Measurements from ENCODE around the gene LIN52.

Gene LIN52

GRCh38 chr14:74238974-74239847, 154.5 kb downstream of the LIN52 start, which contains the start of gene VSX2:
VSX2 (plus strand) TSS chr14:74239449; CDS start chr14:74239562, 113 bp downstream.
- DNase-seq, result no peak

- DNase-seq, result no peak
Observed at GRCh38 chr14:74239848-74240793, 155.4 kb downstream of the LIN52 start.

GRCh38 chr14:74240794-74241651, 156.3 kb downstream of the LIN52 start:
- DNase-seq, result no peak

- DNase-seq, result no peak
Observed at GRCh38 chr14:74241652-74242017, 156.9 kb downstream of the LIN52 start.

GRCh38 chr14:74242021-74242779, 157.4 kb downstream of the LIN52 start:
- DNase-seq, result no peak

GRCh38 chr14:74242780-74243042, 158.0 kb downstream of the LIN52 start:
- no peak for DNase-seq

- no peak for DNase-seq
Observed at GRCh38 chr14:74243051-74243450, 158.3 kb downstream of the LIN52 start.

GRCh38 chr14:74244115-74244514, 159.4 kb downstream of the LIN52 start:
- DNase-seq, result no peak

- DNase-seq, result no peak
Observed at GRCh38 chr14:74245292-74245691, 160.5 kb downstream of the LIN52 start.

- DNase-seq, result no peak
Observed at GRCh38 chr14:74246542-74246941, 161.8 kb downstream of the LIN52 start.

GRCh38 chr14:74248017-74248416, 163.3 kb downstream of the LIN52 start:
- no peak for DNase-seq

GRCh38 chr14:74249433-74250375, 164.9 kb downstream of the LIN52 start:
- no peak for DNase-seq
